HL-60/S4 treated with retinoic acid at 250 ng/mL for 4 days and 3 days (cell line): ENCODE measurements around the gene NAV2.

ENCODE experiments used
- in situ Hi-C: fragments of 300-500 bp; cut with MboI; formaldehyde crosslinking; loops from 2 replicates; pipeline ENCODE4 v1.7.0; 2022; ENCODE audit warnings: low sequenced_read_pairs

Gene NAV2

GRCh38 chr11:19712281-19713195 lies at the start of gene NAV2:
Gene NAV2, plus strand, starts transcription at chr11:19712837. Its CDS starts 859 bp downstream, at chr11:19713696.
- in situ Hi-C loops, result no loop called here

- in situ Hi-C loops, result no loop called here
Observed at GRCh38 chr11:19663206-19663605, 49.4 kb upstream of the NAV2 start.

GRCh38 chr11:19664886-19665548 lies 47.6 kb upstream of the NAV2 start:
- in situ Hi-C loops, result no loop called here

- in situ Hi-C loops, result no loop called here
Observed at GRCh38 chr11:19666951-19667350, 45.7 kb upstream of the NAV2 start.

- in situ Hi-C loops, result no loop called here
Observed at GRCh38 chr11:19669511-19669910, 43.1 kb upstream of the NAV2 start.

- in situ Hi-C loops, result no loop called here
Observed at GRCh38 chr11:19670030-19670791, 42.4 kb upstream of the NAV2 start.

GRCh38 chr11:19672586-19673206 lies 39.9 kb upstream of the NAV2 start:
- in situ Hi-C loops, result no loop called here

GRCh38 chr11:19673924-19674729 lies 38.5 kb upstream of the NAV2 start:
- in situ Hi-C loops, result no loop called here

GRCh38 chr11:19674836-19675235 lies 37.8 kb upstream of the NAV2 start:
- in situ Hi-C loops, result no loop called here

- in situ Hi-C loops, result no loop called here
Observed at GRCh38 chr11:19675397-19675796, 37.2 kb upstream of the NAV2 start.

GRCh38 chr11:19676475-19677380 lies 35.9 kb upstream of the NAV2 start:
- in situ Hi-C loops, result no loop called here

GRCh38 chr11:19677381-19678080 lies 35.1 kb upstream of the NAV2 start:
- in situ Hi-C loops, result no loop called here

GRCh38 chr11:19679952-19680828 lies 32.4 kb upstream of the NAV2 start:
- in situ Hi-C loops, result no loop called here

- in situ Hi-C loops, result no loop called here
Observed at GRCh38 chr11:19680829-19681368, 31.7 kb upstream of the NAV2 start.

GRCh38 chr11:19683141-19683805 lies 29.4 kb upstream of the NAV2 start:
- in situ Hi-C loops, result no loop called here

GRCh38 chr11:19683862-19684491 lies 28.7 kb upstream of the NAV2 start:
- in situ Hi-C loops, result no loop called here
